K562 treated with DMSO at 1 percent for 48 hours (cell line): ENCODE measurements around the gene CD33. TPM values are rescaled to one million over a fixed set of nuclear protein-coding genes. Genes with fewer than 3 reads are reported as not detected.

ENCODE experiments used
- total RNA-seq: library from RNA; unstranded; fragments of 300-600 nt; gene quantifications from 2 replicates; pipeline ENCODE4 v1.2.3, GENCODE V29; 2022; ENCODE audit warnings: low replicate concordance; ENCODE audit errors: extremely low read depth

The CD33 gene
- not detected in 2 replicates for total RNA-seq

GRCh38 chr19:51224898-51225393 is at the start of gene CD33:
TSS of gene CD33 (plus strand) at chr19:51225080. CDS start at chr19:51225119, 39 bp downstream.

GRCh38 chr19:51250786-51251467 is 26.0 kb downstream of the CD33 start, which contains the start of gene SIGLECL1:
TSS of gene SIGLECL1 (plus strand) at chr19:51251080. CDS start at chr19:51264073, 12,993 bp downstream.

Other genes with a start within 250 kb of the CD33 start
- gene KLK7, start 241.2 kb upstream of the CD33 start, total RNA-seq, result not detected in 2 replicates
- gene KLK8, start 223.5 kb upstream of the CD33 start, total RNA-seq, result not detected in 2 replicates
- gene KLK10, start 205.4 kb upstream of the CD33 start, total RNA-seq, result not detected in 2 replicates
- not detected in 2 replicates for gene KLK11, start 198.5 kb upstream of the CD33 start, total RNA-seq
- not detected in 2 replicates for gene KLK12, start 190.1 kb upstream of the CD33 start, total RNA-seq
- not detected in 2 replicates for gene KLK13, start 160.0 kb upstream of the CD33 start, total RNA-seq
- not detected in 2 replicates for gene KLK14, start 142.2 kb upstream of the CD33 start, total RNA-seq
- gene CTU1, start 116.7 kb upstream of the CD33 start, total RNA-seq, result not detected in 2 replicates
- not detected in 2 replicates for gene SIGLEC9, start 100.2 kb upstream of the CD33 start, total RNA-seq
- not detected in 2 replicates for gene SIGLEC7, start 82.8 kb upstream of the CD33 start, total RNA-seq
- not detected in 2 replicates for gene SIGLECL1, start 26.0 kb downstream of the CD33 start, total RNA-seq
- not detected in 2 replicates for gene IGLON5, start 86.6 kb downstream of the CD33 start, total RNA-seq
- gene VSIG10L, start 117.1 kb downstream of the CD33 start, total RNA-seq, result not detected in 2 replicates
- not detected in 2 replicates for gene ETFB, start 141.3 kb downstream of the CD33 start, total RNA-seq
- not detected in 2 replicates for gene CLDND2, start 143.9 kb downstream of the CD33 start, total RNA-seq
- gene NKG7, start 147.6 kb downstream of the CD33 start, total RNA-seq, result not detected in 2 replicates
- not detected in 2 replicates for gene LIM2, start 162.9 kb downstream of the CD33 start, total RNA-seq
- not detected in 2 replicates for gene C19orf84, start 165.5 kb downstream of the CD33 start, total RNA-seq
- not detected in 2 replicates for gene SIGLEC10, start 192.6 kb downstream of the CD33 start, total RNA-seq
- not detected in 2 replicates for gene SIGLEC8, start 233.4 kb downstream of the CD33 start, total RNA-seq